GM21515 (cell line): ENCODE data around the gene SNX9.
"Not testable (repeated sequence)": the region's sequence is repeated elsewhere in the genome, so short reads cannot be mapped to it uniquely, and the experiment has no call there.

Experiments
- ATAC-seq: cut with Tn5 transposase; IDR thresholded peaks from one replicate; pipeline ENCODE4 v1.9.1; 2021; ENCODE audit not compliant: unreplicated experiment

Gene SNX9

GRCh38 chr6:157911278-157911677, 88.2 kb downstream of the SNX9 start:
- ATAC-seq = no peak

GRCh38 chr6:157911786-157912185, 88.7 kb downstream of the SNX9 start:
- no peak for ATAC-seq

DNA sequence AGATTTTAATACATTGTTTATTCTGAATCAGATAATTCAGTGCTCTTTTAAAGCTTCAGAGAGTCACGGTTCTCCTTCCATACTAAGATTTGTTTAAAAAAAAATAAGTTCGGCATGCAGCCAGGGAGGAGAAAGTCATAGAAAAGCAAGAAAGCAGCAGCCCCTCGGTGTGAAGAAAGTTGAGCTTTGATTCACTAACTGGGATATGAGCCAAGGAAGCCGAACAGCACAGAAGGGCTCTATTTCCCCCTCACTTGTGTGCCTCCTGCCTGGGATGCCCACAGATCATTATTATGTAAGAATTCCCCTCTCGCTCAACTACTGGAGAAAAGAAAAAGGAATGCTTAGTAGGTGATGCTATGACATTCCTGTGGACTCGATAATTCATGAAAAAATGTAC, 89.3 kb downstream of the SNX9 start:
- ATAC-seq = no peak

- ATAC-seq = no peak
These were observed 98.8 kb downstream of the SNX9 start for GRCh38 chr6:157921685-157922367.

DNA sequence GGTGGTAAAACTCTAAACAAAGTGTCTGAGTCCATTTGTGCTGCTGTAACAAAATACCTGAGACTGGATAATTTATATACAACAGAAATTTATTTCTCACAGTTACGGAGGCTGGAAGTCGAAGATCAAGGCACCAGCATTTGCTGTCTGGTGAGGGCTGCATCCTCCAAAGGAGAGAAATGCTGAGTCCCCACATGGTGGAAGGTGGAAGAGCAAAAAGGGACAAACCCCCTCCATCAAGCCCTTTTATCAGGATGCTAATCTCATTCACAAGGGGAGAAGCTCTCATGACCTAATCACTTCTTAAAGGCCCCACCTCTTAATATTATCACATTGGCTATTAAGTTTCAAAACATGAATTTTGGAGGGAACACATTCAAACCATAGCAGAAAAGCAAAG, 102.7 kb downstream of the SNX9 start:
- ATAC-seq = no peak

DNA sequence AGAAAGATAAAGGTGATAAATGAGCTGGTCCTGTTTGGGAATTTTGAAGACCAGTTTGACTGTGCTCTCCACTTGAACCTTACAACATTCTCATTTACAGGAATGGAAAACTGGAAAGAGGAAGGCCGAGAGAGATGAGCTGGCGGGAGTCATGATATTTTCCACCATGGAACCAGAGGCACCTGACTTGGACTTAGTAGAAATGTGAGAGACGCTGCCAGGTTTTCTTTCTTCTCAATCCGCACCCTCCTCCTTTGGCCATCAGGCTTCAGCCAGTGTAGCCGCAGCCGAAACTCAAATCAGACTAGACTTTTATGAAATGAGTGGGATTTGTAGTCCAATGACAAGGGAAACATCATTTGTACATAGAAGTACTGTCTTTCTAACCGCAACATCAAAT, 104.0 kb downstream of the SNX9 start:
- no peak for ATAC-seq

DNA sequence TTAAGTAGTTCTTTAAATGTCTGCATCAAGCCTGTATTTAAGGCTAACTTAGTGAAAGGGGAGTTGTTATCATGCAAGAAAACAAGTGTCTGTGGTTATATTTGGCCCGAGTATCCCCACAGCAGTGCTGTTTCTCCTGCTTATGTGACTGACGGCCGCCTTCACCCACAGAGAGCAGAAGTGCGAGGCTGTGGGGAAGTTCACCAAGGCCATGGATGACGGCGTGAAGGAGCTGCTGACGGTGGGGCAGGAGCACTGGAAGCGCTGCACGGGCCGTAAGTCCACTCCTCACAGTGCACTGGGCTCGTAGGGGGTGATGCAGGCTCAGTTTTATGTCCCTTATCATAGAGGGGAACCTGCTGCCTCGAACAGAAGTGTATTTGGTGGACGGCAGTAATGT, 105.4 kb downstream of the SNX9 start:
- no peak for ATAC-seq

DNA sequence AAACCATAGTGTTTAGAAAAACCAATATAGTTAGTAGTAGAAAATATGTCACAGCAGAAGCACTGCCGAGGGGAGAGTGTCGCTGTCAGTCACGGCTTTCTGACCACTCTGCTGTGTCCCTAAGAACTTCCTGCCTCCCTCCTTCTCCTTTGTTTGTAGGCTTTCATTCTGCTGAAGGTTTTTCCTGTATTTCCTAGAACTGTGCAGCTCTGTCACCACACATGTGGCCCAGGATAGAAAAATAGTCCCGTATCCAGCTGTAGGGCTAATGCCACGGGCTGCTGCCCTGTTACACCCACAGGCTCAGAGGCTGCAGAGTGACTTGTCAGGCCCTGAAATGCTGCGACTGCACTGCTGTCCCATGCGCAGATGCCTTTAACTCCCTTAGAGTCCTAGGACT, 106.0 kb downstream of the SNX9 start:
- no peak for ATAC-seq

DNA sequence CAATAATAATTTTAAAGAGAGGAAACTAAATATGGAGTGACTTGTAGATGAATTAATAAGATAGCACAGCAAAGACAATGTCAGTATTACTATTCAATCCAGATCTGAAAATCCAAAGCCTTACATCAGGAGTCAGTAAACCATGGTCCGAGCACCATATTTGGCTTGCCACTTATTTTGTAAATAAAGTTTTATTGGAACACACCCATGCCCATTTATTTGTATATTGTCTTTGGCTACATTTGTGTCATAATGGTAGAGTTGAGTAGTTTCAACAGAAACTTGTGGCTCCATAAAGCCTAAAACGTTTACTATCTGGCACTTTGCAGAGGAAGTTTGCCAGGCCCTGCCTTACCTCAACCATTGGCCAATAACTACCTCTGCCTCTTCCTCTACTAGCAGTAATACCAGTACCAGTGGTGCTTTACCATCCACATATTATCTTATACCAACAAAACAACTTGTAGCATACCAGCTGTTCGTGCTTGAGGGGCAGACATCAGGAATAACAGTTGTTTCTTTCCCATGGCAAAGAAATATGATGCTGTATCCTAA, 106.8 kb downstream of the SNX9 start:
- ATAC-seq = no peak

GRCh38 chr6:157935786-157936185, 112.7 kb downstream of the SNX9 start:
- no peak for ATAC-seq

GRCh38 chr6:157937318-157937717, 114.3 kb downstream of the SNX9 start:
- ATAC-seq = no peak

- no peak for ATAC-seq
These were observed 114.9 kb downstream of the SNX9 start for GRCh38 chr6:157937916-157938315.

- ATAC-seq = not testable (repeated sequence)
These were observed 117.5 kb downstream of the SNX9 start for GRCh38 chr6:157940375-157941036.

DNA sequence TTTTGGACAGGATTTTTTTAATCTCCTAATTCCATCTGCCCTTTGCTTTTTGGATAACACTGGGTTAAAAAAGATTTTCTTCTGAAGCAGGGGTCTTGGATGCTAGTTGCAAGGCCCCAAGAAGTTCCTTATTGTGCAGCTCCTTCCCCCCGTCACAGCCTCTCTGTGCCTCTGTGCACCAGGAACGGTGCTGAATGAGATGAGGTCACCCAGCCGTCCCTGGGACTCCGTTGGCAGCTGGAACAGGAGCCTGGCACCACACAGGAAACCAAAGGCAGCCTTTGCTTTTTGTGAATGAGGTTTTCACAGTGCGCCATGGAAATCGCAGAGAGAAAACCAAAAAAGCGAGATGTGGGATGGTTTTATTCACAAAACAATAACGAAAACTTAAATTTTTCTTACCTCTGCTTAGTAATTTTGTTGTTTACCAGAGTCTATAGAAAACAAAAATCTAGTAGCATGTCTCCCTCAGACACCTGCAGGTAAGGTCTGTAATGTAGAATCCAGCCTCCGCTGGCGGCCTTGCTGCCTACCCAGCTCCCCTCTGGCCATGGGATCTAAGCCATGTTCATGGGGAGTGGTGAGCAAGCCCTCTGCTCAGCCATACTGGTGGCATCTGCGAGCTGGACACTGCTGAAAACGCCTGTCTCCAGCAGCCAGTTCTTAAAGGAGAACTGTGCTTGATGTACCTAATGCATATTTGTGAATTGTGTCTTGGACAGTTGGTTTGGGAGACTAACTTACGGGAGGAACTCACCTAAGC, 118.2 kb downstream of the SNX9 start:
- ATAC-seq = no peak

DNA sequence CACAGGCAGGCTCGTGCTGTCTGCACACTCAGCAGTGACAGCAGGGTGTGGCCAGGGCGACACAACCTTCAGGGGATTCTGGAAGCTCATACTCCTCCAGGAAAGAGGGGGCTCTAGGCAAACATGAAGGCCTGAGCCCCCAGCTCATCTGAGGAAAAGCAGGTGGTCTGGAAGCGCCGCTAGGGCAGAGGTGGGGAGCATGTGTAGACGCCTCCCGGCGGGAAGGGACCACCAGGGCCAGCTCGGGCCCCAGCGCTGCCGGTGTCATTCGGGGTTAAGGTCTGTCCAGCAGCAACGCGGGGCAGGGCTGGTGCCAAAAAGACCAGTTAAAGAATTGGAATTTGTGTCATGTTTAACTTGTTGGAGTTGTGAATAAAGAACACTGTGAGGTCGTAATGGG, 119.3 kb downstream of the SNX9 start:
- no peak for ATAC-seq

DNA sequence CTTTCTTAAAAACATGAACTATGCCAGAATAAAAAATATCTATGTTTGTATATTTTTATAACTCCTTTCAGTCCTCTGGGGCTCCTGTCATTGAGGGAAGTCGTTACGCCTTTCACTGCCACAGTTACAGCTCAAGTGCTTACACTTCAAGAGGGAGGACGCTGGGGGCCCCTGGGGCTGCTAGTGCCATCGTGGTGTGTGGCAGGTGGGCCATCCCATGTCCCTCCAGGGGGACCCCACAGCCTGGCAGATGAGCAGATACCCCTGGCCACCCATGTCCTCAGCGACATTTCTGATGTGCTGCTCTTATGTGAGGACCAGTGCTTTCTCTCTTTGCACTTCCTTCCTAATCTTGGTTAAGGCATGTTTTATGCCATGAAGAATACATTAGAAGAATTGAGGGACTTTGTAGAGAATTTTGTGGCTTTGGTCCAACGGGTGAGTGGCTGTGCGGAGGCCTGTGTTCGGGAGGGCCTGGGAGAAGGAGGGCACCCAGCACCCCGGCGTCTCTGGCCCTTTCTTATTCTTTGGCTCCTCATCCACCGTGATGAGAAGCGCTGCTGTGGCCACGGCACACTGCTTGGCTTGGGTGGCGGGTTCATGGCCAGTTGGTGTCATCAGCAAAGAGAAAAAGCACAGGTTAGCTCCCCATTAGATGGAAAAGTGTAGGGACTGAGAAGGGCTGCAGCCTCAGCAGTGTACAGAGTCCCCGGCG, 120.4 kb downstream of the SNX9 start:
- no peak for ATAC-seq

DNA sequence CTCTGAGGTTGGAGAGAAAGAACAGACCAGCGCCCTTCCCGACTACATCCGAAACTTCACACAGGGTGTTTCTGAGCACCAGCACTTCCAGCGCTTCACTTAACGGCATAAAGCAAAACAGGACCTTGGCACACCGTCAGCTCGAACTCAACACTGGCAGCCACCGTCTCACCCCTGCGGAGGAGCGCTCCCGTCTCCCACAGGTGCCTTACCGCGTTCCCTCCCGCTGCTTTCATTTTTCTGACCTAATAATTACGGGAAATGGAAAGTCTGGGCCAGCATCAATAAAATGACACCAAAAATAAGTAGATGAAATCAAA, 120.9 kb downstream of the SNX9 start:
- ATAC-seq = no peak

DNA sequence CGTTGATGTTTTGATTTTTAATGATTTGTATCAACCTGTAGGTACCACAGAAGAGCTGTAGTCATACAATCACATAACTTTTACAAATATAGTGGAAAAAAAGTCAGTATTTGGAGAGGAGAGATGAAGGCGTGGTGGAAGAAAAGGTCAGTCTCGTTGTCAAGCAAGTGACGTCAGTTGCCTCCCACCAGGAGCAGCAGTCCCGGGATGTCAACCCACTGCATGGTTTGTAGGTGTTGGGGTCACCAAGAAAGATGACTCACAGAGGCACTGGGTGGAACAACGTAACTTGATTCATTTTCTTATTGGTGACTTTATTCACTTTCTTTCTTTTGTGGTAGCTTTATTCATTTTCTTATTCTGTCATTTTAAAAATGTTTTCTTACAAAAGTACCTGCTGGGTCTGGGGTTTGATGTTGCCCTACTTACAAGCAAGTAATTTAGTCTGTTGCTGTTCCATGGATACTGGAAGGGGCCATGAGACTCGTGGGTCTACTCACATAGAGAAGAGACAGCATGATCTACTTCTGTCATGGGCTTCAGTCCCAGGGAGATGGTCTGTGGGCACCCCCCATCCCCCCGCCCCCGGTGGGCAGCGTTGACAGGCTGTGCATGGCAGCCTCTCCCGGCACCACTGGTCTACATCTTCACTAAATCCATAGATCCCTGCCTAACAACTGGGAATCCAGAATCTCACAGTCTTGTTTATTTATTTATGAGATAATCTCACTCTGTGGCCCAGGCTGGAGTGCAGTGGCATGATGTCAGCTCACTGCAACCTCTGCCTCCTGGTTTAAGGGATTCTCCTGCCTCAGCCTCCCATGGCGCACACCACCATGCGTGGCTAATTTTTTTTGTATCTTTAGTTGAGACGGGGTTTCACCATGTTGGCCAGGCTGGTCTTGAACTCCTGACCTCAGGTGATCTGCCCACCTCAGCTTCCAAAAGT, 122.2 kb downstream of the SNX9 start:
- no peak for ATAC-seq

GRCh38 chr6:157946053-157946617, 123.1 kb downstream of the SNX9 start:
- no peak for ATAC-seq
